Stimulated activated naive CD8-positive, alpha-beta T cell treated with anti-CD3 and anti-CD28 coated beads, Interleukin-15, Interleukin-2, amounts not matched to agents 100 ng/mL and 50 ng/mL, for 24 hours (primary cell): ENCODE measurements around the gene ALPK3.
A peak's percentile ranks its signal among the peaks of the same experiment; 100 is the strongest.

Experiments
- H3K27ac Mint-ChIP-seq: one replicate; pipeline ENCODE4 v1.8.0; 2021; ENCODE audit warnings: mild to moderate bottlenecking, mixed read lengths
- H3K27me3 Mint-ChIP-seq: one replicate; pipeline ENCODE4 v1.8.0; 2021; ENCODE audit warnings: mixed read lengths
- H3K36me3 Mint-ChIP-seq: one replicate; pipeline ENCODE4 v1.8.0; 2021; ENCODE audit warnings: low read depth, mixed read lengths
- H3K4me1 Mint-ChIP-seq: one replicate; pipeline ENCODE4 v1.8.0; 2021; ENCODE audit warnings: low read depth, mixed read lengths
- H3K4me3 Mint-ChIP-seq: one replicate; pipeline ENCODE4 v1.8.0; 2021; ENCODE audit warnings: mild to moderate bottlenecking, mixed read lengths
- H3K9me3 Mint-ChIP-seq: one replicate; pipeline ENCODE4 v1.8.0; 2021; ENCODE audit warnings: mixed read lengths

The ALPK3 gene, protein sequence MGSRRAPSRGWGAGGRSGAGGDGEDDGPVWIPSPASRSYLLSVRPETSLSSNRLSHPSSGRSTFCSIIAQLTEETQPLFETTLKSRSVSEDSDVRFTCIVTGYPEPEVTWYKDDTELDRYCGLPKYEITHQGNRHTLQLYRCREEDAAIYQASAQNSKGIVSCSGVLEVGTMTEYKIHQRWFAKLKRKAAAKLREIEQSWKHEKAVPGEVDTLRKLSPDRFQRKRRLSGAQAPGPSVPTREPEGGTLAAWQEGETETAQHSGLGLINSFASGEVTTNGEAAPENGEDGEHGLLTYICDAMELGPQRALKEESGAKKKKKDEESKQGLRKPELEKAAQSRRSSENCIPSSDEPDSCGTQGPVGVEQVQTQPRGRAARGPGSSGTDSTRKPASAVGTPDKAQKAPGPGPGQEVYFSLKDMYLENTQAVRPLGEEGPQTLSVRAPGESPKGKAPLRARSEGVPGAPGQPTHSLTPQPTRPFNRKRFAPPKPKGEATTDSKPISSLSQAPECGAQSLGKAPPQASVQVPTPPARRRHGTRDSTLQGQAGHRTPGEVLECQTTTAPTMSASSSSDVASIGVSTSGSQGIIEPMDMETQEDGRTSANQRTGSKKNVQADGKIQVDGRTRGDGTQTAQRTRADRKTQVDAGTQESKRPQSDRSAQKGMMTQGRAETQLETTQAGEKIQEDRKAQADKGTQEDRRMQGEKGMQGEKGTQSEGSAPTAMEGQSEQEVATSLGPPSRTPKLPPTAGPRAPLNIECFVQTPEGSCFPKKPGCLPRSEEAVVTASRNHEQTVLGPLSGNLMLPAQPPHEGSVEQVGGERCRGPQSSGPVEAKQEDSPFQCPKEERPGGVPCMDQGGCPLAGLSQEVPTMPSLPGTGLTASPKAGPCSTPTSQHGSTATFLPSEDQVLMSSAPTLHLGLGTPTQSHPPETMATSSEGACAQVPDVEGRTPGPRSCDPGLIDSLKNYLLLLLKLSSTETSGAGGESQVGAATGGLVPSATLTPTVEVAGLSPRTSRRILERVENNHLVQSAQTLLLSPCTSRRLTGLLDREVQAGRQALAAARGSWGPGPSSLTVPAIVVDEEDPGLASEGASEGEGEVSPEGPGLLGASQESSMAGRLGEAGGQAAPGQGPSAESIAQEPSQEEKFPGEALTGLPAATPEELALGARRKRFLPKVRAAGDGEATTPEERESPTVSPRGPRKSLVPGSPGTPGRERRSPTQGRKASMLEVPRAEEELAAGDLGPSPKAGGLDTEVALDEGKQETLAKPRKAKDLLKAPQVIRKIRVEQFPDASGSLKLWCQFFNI (N-terminal part only)

DNA sequence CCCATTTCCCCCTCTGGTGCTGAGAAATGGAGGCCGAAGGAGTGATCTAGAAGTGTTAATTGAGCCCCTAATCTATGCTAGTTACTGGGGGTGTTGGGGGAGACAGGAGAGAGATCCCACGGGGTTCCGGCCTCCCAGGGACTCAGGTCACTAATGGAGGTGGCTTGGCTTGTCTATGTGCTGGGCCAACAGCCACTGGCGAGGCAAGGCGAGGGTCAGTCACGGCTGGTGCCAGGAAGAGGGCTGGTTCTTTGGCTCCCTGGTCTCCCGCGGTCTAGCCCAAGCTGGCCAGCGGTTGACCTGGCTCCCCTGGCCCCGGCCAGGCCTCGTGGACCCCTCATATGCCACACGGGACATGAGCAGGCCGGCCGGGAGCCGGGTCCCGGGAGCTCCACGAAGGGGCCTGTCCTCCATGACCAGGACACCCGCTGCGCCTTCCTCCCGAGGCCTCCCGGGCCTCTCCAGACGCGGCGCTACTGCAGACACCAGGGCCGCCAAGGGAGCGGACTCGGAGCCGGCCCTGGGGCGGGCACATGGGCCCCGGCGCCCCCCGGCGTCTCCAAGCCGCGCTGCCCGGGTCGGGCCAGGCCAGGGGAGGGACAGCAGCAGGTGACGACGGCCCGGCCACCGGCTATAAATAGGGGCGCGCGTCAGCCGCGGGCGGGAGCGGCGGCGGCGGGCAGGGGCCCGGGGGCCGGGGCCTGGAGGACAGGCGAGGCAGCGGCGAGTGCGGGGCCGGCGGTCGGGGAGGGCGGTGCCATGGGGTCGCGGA, at the start of gene ALPK3:
Gene ALPK3 (plus strand): TSS at position 663 of the 772 bp plus-strand sequence. CDS start 97 bp downstream, at position 760.
- peaks cover 12% of the 10 kb centered on the region for H3K27me3 Mint-ChIP-seq
- no peaks in the 10 kb centered on the region for H3K36me3 Mint-ChIP-seq
- peaks cover 11% of the 10 kb centered on the region for H3K4me1 Mint-ChIP-seq
- no peak within 1 kb of the TSS for H3K4me3 Mint-ChIP-seq
- no peaks in the 10 kb centered on the region for H3K9me3 Mint-ChIP-seq
- H3K27ac Mint-ChIP-seq = no peak within 1 kb of the TSS

GRCh38 chr15:84772031-84772430, 45.1 kb upstream of the ALPK3 start:
- Mint-ChIP-seq H3K27ac (no peak overlapping the region), H3K4me3 (no peak overlapping the region), H3K4me1 (peaks cover 16% of the 10 kb centered on the region), H3K9me3 (no peaks in the 10 kb centered on the region), H3K27me3 (no peaks in the 10 kb centered on the region), H3K36me3 (peaks cover 32% of the 10 kb centered on the region)

GRCh38 chr15:84772467-84772866, 44.7 kb upstream of the ALPK3 start:
- Mint-ChIP-seq H3K27ac (no peak overlapping the region), H3K36me3 (peaks cover 29% of the 10 kb centered on the region), H3K9me3 (no peaks in the 10 kb centered on the region), H3K4me1 (peaks cover 16% of the 10 kb centered on the region), H3K27me3 (no peaks in the 10 kb centered on the region), H3K4me3 (no peak overlapping the region)

DNA sequence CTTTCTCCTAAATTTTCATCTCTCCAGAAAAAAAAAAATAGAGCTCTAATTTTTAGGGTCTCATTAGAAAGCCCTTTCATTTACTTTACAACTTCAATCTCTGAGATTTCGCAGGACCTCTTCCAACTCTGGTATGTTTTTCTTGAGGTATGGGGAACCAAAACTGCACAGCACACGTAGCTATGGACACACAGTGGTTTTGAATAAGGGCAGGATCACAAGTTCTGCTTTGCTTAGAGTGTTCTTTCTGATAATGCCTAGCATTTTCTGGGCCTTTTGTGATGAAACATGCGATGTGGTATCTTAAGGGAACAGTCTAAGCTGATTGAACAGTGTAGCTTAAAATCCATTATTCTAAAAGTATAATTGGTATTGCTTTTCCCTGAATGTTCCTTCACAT, 43.4 kb upstream of the ALPK3 start:
- Mint-ChIP-seq H3K9me3 (no peaks in the 10 kb centered on the region), H3K4me3 (no peak overlapping the region), H3K27me3 (no peaks in the 10 kb centered on the region), H3K4me1 (peaks cover 20% of the 10 kb centered on the region), H3K27ac (no peak overlapping the region), H3K36me3 (peaks cover 32% of the 10 kb centered on the region)

GRCh38 chr15:84775867-84776449, 41.2 kb upstream of the ALPK3 start:
- Mint-ChIP-seq H3K27me3 (no peaks in the 10 kb centered on the region), H3K27ac (no peak overlapping the region), H3K9me3 (no peaks in the 10 kb centered on the region), H3K4me1 (peaks cover 14% of the 10 kb centered on the region), H3K36me3 (peaks cover 25% of the 10 kb centered on the region), H3K4me3 (no peak overlapping the region)

DNA sequence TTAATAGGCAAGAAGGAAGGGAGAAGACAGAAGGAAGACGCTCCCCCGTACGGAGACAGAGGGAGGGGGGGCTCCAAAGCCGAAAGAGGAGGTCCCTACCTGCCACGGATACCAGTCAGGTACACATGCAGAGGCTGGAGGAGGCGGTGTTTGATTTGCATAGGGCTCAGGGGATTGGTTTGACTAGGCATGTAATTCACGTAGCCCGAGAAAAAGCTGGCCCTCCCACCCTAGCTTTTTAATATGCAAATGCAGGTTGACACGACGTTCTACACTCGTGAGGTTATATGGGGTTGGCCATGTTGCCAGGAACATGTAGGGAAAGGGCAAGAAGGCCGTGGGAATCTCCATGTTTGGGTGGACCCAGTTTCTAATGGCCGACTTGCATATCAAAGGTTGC, 39.0 kb upstream of the ALPK3 start:
- H3K4me3 Mint-ChIP-seq = no peak overlapping the region
- H3K27ac Mint-ChIP-seq = no peak overlapping the region
- H3K4me1 Mint-ChIP-seq = peaks cover 29% of the 10 kb centered on the region
- H3K27me3 Mint-ChIP-seq = no peaks in the 10 kb centered on the region
- peaks cover 42% of the 10 kb centered on the region for H3K36me3 Mint-ChIP-seq
- H3K9me3 Mint-ChIP-seq = no peaks in the 10 kb centered on the region

- H3K4me3 Mint-ChIP-seq = no peak overlapping the region
- no peaks in the 10 kb centered on the region for H3K27me3 Mint-ChIP-seq
- no peaks in the 10 kb centered on the region for H3K9me3 Mint-ChIP-seq
- H3K27ac Mint-ChIP-seq = no peak overlapping the region
- H3K4me1 Mint-ChIP-seq = peaks cover 44% of the 10 kb centered on the region
- H3K36me3 Mint-ChIP-seq = peaks cover 54% of the 10 kb centered on the region
These were observed 36.7 kb upstream of the ALPK3 start for GRCh38 chr15:84780492-84780891.

- Mint-ChIP-seq H3K9me3 (no peaks in the 10 kb centered on the region), H3K4me1 (peaks cover 54% of the 10 kb centered on the region), H3K27ac (no peak overlapping the region), H3K27me3 (no peaks in the 10 kb centered on the region), H3K36me3 (peaks cover 59% of the 10 kb centered on the region), H3K4me3 (no peak overlapping the region)
These were observed 35.7 kb upstream of the ALPK3 start for GRCh38 chr15:84781495-84781894.

DNA sequence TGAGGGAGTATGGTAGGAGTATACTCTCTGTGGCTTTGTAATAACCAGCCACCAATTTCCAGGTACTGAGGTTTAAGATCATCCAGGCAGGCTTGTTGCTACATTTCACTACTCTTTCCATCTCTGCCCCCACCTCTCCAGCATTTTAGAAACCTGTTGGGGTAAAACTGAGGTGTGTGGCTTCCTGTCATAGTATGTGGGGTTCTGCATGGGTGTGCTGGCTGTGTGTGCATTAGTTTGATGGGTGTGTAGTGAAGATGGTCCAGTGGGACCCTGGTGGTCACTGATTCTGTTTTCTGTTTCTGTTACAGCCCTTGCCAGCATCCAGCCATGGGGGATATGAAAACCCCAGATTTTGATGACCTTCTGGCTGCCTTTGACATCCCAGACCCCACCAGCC, 34.8 kb upstream of the ALPK3 start:
- Mint-ChIP-seq H3K27ac (no peak overlapping the region), H3K9me3 (no peaks in the 10 kb centered on the region), H3K4me1 (peaks cover 54% of the 10 kb centered on the region), H3K27me3 (no peaks in the 10 kb centered on the region), H3K4me3 (no peak overlapping the region), H3K36me3 (peaks cover 59% of the 10 kb centered on the region)

GRCh38 chr15:84783493-84784251, 33.5 kb upstream of the ALPK3 start:
- peaks cover 66% of the 10 kb centered on the region for H3K36me3 Mint-ChIP-seq

DNA sequence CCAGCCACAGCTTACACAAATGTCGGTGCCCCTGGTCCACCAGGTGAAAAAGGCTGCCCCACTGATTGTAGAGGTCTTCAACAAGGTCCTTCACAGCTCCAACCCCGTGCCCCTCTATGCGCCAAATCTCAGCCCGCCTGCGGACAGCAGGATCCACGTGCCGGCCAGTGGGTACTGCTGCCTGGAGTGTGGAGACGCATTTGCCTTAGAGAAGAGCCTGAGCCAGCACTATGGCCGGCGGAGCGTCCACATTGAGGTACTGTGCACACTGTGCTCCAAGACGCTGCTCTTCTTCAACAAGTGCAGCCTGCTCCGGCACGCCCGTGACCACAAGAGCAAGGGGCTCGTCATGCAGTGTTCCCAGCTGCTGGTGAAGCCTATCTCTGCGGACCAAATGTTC, 32.9 kb upstream of the ALPK3 start:
- H3K36me3 Mint-ChIP-seq = peaks cover 62% of the 10 kb centered on the region
- peaks cover 62% of the 10 kb centered on the region for H3K4me1 Mint-ChIP-seq
- no peaks in the 10 kb centered on the region for H3K27me3 Mint-ChIP-seq
- no peak overlapping the region for H3K4me3 Mint-ChIP-seq
- H3K9me3 Mint-ChIP-seq = no peaks in the 10 kb centered on the region
- no peak overlapping the region for H3K27ac Mint-ChIP-seq

More at GRCh38 chr15:84783493-84784251, 33.5 kb upstream of the ALPK3 start:
- peaks cover 61% of the 10 kb centered on the region for H3K4me1 Mint-ChIP-seq
- H3K27me3 Mint-ChIP-seq = no peaks in the 10 kb centered on the region
- no peaks in the 10 kb centered on the region for H3K9me3 Mint-ChIP-seq
- no peak overlapping the region for H3K27ac Mint-ChIP-seq
- H3K4me3 Mint-ChIP-seq = no peak overlapping the region

DNA sequence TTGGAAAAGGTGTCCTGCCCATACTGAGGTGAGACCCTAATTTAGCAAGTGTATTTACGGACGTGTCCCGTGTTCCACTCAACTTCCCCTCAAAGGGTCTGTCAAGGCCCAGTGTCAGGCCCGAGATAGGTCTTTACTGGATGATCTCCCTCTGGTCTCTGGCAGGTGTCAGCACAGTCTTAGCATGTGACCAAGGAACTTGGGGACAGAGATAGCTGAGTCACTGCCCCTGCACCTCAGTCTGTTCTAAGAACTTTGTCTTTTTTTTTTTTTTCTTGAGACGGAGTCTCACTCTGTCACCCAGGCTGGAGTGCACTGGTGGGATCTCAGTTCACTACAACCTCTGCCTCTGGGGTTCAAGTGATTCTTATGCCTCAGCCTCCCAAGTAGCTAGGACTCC, 32.1 kb upstream of the ALPK3 start:
- H3K4me3 Mint-ChIP-seq = no peak overlapping the region
- H3K36me3 Mint-ChIP-seq = peaks cover 62% of the 10 kb centered on the region
- no peaks in the 10 kb centered on the region for H3K9me3 Mint-ChIP-seq
- H3K27me3 Mint-ChIP-seq = no peaks in the 10 kb centered on the region
- peaks cover 67% of the 10 kb centered on the region for H3K4me1 Mint-ChIP-seq
- H3K27ac Mint-ChIP-seq = peak overlapping the region; percentile 4

DNA sequence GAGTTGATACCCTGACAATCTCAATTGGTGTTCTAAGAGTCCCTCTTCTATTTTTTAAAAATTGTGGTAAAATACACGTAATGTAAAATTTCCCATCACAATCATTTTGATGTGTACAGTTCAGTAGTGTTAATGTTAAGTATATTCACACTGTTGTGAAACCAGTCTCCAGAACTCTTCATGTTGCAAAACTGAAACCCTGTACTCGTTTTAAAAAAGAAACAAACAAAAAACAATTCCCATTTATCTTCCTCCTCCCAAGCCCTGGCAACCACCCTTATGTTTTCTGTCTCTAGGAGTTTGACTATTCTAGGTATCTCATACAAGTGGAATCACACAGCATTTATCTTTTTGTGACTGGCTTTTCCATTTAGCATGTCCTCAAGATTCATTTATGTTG, 28.7 kb upstream of the ALPK3 start:
- Mint-ChIP-seq H3K27ac (no peak overlapping the region), H3K36me3 (peaks cover 63% of the 10 kb centered on the region), H3K4me1 (peaks cover 46% of the 10 kb centered on the region), H3K27me3 (no peaks in the 10 kb centered on the region), H3K4me3 (no peak overlapping the region), H3K9me3 (no peaks in the 10 kb centered on the region)
